HepG2 (cell line): ENCODE data around the gene GLG1. TPM values are rescaled to one million over a fixed set of nuclear protein-coding genes. Genes with fewer than 3 reads are reported as not detected.

Experiments used
- ATAC-seq: fragments of 200-7000 bp; cut with Tn5 transposase; 3 replicates; pipeline ENCODE4 v1.9.1; 2020; ENCODE audit warnings: mild to moderate bottlenecking, moderate library complexity
- BruUV-seq: library from RNA; stranded (reverse); fragments of 400-500 nt; replicated peaks from 2 replicates; lab custom pipeline; 2021; lab: Mats Ljungman, UMichigan
- CTCF ChIA-PET: fragments of 300-600 bp; formaldehyde crosslinking; extraction: SDS; loops from one replicate; lab custom pipeline; 2021; ENCODE audit warnings: low total read pairs, inconsistent platforms, low intra/inter-chr PET ratio; lab: Yijun Ruan, JAX
- POLR2A ChIA-PET: fragments of 350-600 bp; sonication (Branson Sonifier 250); formaldehyde crosslinking; loops from one replicate; lab custom pipeline; 2020; ENCODE audit warnings: antibody characterized with exemption, inconsistent platforms; lab: Yijun Ruan, JAX
- DNase-seq: peaks from one replicate; pipeline ENCODE4 v3.0.0-alpha.2; 2015; ENCODE audit warnings: low spot score
- FAIRE-seq: peaks from 3 replicates; lab custom pipeline; 2011; peaks lifted over from hg19 to GRCh38; lab: Jason Lieb, UNC
- H2AFZ ChIP-seq: one replicate; pipeline ENCODE4 v1.6.1; 2011; ENCODE audit warnings: low read length, inconsistent platforms
- H3K27ac ChIP-seq: fragments of 300-600 bp; 3 replicates; pipeline ENCODE4 v1.8.0; 2011; ENCODE audit warnings: mixed run types, mild to moderate bottlenecking, mixed read lengths, low read length, inconsistent platforms; ENCODE audit not compliant: insufficient read depth; ENCODE audit errors: extremely low read length
- H3K27me3 ChIP-seq, 2 experiments: fragments of 200-600 bp in 1 of 2; 2 replicates in 1 of 2; 3 replicates in 1 of 2; pipeline versions ENCODE4 v1.6.0 to v1.8.0; 2011; ENCODE audit warnings: low read length in 2 of 2, mild to moderate bottlenecking in 2 of 2, moderate library complexity in 2 of 2, inconsistent platforms in 1 of 2; ENCODE audit not compliant: insufficient read depth in 2 of 2, control insufficient read depth in 1 of 2
- H3K36me3 ChIP-seq, 2 experiments: fragments of 200-600 bp in 1 of 2; replicated peaks in 1 of 2; 2 replicates in 1 of 2; 3 replicates in 1 of 2; pipeline versions ENCODE4 v1.5.1 to v1.8.0; 2011; ENCODE audit warnings: low read length in 2 of 2, inconsistent platforms in 1 of 2; ENCODE audit not compliant: insufficient read depth in 2 of 2, control insufficient read depth in 1 of 2
- H3K4me1 ChIP-seq: 2 replicates; pipeline ENCODE4 v1.5.1; 2012; ENCODE audit warnings: low read length, inconsistent platforms; ENCODE audit not compliant: insufficient read depth
- H3K4me2 ChIP-seq: 2 replicates; pipeline ENCODE4 v1.6.0; 2011; ENCODE audit warnings: low read depth, low read length, inconsistent platforms
- H3K4me3 ChIP-seq, 3 experiments: fragments of 200-600 bp in 1 of 3; sonication (generic), shearing (Covaris generic) in 1 of 3; replicated peaks in 1 of 3; 2 replicates each; pipeline ENCODE4 v1.5.1; 2011 to 2016; ENCODE audit warnings: low read length in 3 of 3, inconsistent platforms in 2 of 3, low read depth in 2 of 3, mild to moderate bottlenecking in 2 of 3, control low read depth in 1 of 3, mixed read lengths in 1 of 3; ENCODE audit not compliant: insufficient read depth in 1 of 3
- H3K79me2 ChIP-seq: one replicate; pipeline ENCODE4 v1.6.1; 2011; ENCODE audit warnings: low read length, inconsistent platforms; ENCODE audit not compliant: insufficient read depth
- H3K9ac ChIP-seq: 2 replicates; pipeline ENCODE4 v1.6.0; 2011; ENCODE audit warnings: mild to moderate bottlenecking, low read depth, low read length, inconsistent platforms; ENCODE audit not compliant: insufficient read depth
- H3K9me3 ChIP-seq: 2 replicates; pipeline ENCODE4 v1.5.1; 2012; ENCODE audit warnings: mild to moderate bottlenecking, low read length
- H4K20me1 ChIP-seq: 2 replicates; pipeline ENCODE4 v1.6.0; 2011; ENCODE audit warnings: inconsistent platforms, mild to moderate bottlenecking, low read length, moderate library complexity; ENCODE audit not compliant: insufficient read depth
- YY1 ChIP-seq: IDR thresholded peaks from 2 replicates; pipeline ENCODE4 v1.6.1; 2011; ENCODE audit warnings: low read length, low read depth, moderate library complexity, mild to moderate bottlenecking; ENCODE audit not compliant: insufficient read depth, insufficient replicate concordance
- ZFP1 ChIP-seq: IDR thresholded peaks from 2 replicates; pipeline ENCODE4 v1.6.1; 2016
- ZNF136 ChIP-seq: sonication (generic); formaldehyde crosslinking; IDR thresholded peaks from 2 replicates; pipeline ENCODE4 v1.8.1; 2022; ENCODE audit warnings: low read depth, mild to moderate bottlenecking, moderate library complexity, missing genetic modification reagents
- ZNF143 ChIP-seq: sonication (generic); formaldehyde crosslinking; IDR thresholded peaks from 2 replicates; pipeline ENCODE4 v1.4.0; 2020; ENCODE audit warnings: missing genetic modification reagents
- ZNF883 ChIP-seq: sonication (generic); formaldehyde crosslinking; IDR thresholded peaks from 2 replicates; pipeline ENCODE4 v1.5.1; 2020; ENCODE audit warnings: mild to moderate bottlenecking, missing genetic modification reagents; ENCODE audit errors: not compliant biosample characterization
- ZSCAN9 ChIP-seq: IDR thresholded peaks from 2 replicates; pipeline ENCODE4 v1.6.1; 2016; ENCODE audit warnings: borderline replicate concordance
- WGBS: methylation state at CpG from one replicate; pipeline ENCODE4 v1.1.6; 2017; ENCODE audit warnings: low lambda C conversion rate; 5-methylcytosine and 5-hydroxymethylcytosine counted together
- in situ Hi-C: cut with HindIII; loops from 2 replicates; pipeline ENCODE4 v1.10.0; 2017; ENCODE audit warnings: low pct_unique_long_range_greater_than_20kb; ENCODE audit not compliant: extremely low pct_ligation_motif_present
- intact Hi-C: fragments of 100-400 bp; cut with micrococcal nuclease; formaldehyde crosslinking; loops from one replicate; pipeline ENCODE4 v1.10.0; 2022; ENCODE audit not compliant: unreplicated experiment
- polyA plus RNA-seq, 8 experiments: library from polyadenylated mRNA; depleted of rRNA in 3 of 8; stranded (reverse) in 7 of 8; unstranded in 1 of 8; fragments of >200 nt; fragmentation: Illumina TruSeq in 4 of 8; extraction: Trizol in 4 of 8; gene quantifications; 2 replicates each; pipeline versions ENCODE4 v1.2.1 to v1.2.3, GENCODE V29; 2011 to 2016; ENCODE audit warnings: low read depth in 4 of 8, missing spikeins in 1 of 8, mixed read lengths in 1 of 8; ENCODE audit not compliant: insufficient read depth in 1 of 8
- total RNA-seq, 5 experiments: library from RNA; depleted of rRNA; stranded (reverse); fragments of >200 nt; fragmentation: Illumina TruSeq; extraction: Trizol; gene quantifications; 2 replicates each; pipeline ENCODE4 v1.2.3, GENCODE V29; 2016; ENCODE audit warnings: low read depth in 1 of 5
- TF ChIP-seq, protein P1 (sequence below): sonication (generic); formaldehyde crosslinking; IDR thresholded peaks from 2 replicates; pipeline ENCODE4 v1.4.0; 2020; ENCODE audit warnings: mild to moderate bottlenecking, missing genetic modification reagents, borderline replicate concordance
- TF ChIP-seq, protein P2 (sequence below): sonication (generic); formaldehyde crosslinking; IDR thresholded peaks from 2 replicates; pipeline ENCODE4 v1.4.0; 2020; ENCODE audit warnings: low read depth, mild to moderate bottlenecking, missing genetic modification reagents
- TF ChIP-seq, protein P3 (sequence below), 2 experiments: sonication (generic) in 1 of 2; formaldehyde crosslinking in 1 of 2; IDR thresholded peaks; 2 replicates each; pipeline versions ENCODE4 v1.4.0 to v1.6.1; 2016 to 2020; ENCODE audit warnings: borderline replicate concordance in 1 of 2, low read depth in 1 of 2, mild to moderate bottlenecking in 1 of 2, missing genetic modification reagents in 1 of 2
- TF ChIP-seq, protein P4 (sequence below): sonication (generic); formaldehyde crosslinking; IDR thresholded peaks from 2 replicates; pipeline ENCODE4 v1.5.1; 2020; ENCODE audit warnings: missing genetic modification reagents, mild to moderate bottlenecking, borderline replicate concordance

Gene GLG1
- total and polyA plus RNA-seq, 2 of the 13 experiments (the other 11 are each of a cell fraction or from before 2014, with no cell fraction given), result 87.7 to 141 TPM

DNA sequence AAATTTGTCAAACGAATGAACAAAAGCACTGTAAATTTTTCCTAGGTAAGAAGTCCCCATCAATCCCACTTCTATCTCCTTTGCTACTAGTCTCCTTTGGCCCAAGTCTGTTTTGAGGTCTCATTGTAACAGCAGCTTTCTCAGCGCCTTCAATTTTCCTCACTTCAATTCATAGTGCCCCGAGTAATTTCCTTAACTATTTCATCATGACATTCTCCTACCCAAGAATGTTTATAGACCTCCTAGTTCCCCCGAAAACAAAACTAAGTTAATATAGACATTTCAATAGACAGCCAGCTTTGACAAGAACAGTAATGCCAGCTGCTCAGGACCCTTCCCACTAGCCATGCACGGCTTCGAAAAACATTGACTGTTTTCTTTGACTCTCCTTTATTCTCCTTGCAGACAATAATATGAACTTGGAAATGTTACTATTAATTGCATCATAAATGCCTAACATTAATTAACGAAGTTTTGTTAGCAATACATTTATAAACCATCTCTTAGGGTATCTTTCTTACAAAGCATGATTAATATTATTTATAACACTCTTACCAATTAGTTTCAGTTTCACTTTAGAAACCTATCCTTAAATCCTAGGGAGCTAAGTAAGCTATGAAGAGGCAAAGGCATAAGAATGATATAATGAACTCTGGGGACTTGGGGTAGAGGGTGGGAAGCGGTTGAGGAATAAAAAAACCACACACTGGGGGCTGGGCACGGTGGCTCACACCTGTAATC, 22.8 kb downstream of the GLG1 start:
- Histone ChIP-seq H3K79me2 (peaks cover 87% of the 10 kb centered on the region), H3K27ac (no peak overlapping the region), H3K4me2 (no peak overlapping the region), H3K36me3 (peaks cover 0 to 8% of the 10 kb centered on the region in 2 experiments; a peak in 1 of 5 replicates), H3K9me3 (no peaks in the 10 kb centered on the region), H3K4me1 (peaks cover 21% of the 10 kb centered on the region), H4K20me1 (no peaks in the 10 kb centered on the region), H3K9ac (no peak overlapping the region), H2AFZ (no peak overlapping the region), H3K4me3 (no peak overlapping the region), H3K27me3 (no peaks in the 10 kb centered on the region)
- WGBS, result 94% methylated on average over 9 of the region's 9 CpGs
- DNase-seq (no peak), FAIRE-seq (no peak), ATAC-seq (no peak)
- no TSS peak for BruUV-seq
- in situ Hi-C loops (no loop called here), intact Hi-C loops (no loop called here)
- CTCF ChIA-PET, result no interaction called here
- POLR2A ChIA-PET, result interaction anchor here (5.4 kb wide), 1 partner anchor 23 kb away, joined by 26 read pairs; the partner anchor contains the start of gene GLG1
- TF ChIP-seq ZNF143 (no peak), ZSCAN9 (CRISPR knock-in tag) (no peak), ZNF136 (CRISPR knock-in tag) (no peak), ZFP1 (CRISPR knock-in tag) (no peak), YY1 (no peak), ZNF883 (CRISPR knock-in tag) (no peak)
- TF ChIP-seq, protein P1, sequence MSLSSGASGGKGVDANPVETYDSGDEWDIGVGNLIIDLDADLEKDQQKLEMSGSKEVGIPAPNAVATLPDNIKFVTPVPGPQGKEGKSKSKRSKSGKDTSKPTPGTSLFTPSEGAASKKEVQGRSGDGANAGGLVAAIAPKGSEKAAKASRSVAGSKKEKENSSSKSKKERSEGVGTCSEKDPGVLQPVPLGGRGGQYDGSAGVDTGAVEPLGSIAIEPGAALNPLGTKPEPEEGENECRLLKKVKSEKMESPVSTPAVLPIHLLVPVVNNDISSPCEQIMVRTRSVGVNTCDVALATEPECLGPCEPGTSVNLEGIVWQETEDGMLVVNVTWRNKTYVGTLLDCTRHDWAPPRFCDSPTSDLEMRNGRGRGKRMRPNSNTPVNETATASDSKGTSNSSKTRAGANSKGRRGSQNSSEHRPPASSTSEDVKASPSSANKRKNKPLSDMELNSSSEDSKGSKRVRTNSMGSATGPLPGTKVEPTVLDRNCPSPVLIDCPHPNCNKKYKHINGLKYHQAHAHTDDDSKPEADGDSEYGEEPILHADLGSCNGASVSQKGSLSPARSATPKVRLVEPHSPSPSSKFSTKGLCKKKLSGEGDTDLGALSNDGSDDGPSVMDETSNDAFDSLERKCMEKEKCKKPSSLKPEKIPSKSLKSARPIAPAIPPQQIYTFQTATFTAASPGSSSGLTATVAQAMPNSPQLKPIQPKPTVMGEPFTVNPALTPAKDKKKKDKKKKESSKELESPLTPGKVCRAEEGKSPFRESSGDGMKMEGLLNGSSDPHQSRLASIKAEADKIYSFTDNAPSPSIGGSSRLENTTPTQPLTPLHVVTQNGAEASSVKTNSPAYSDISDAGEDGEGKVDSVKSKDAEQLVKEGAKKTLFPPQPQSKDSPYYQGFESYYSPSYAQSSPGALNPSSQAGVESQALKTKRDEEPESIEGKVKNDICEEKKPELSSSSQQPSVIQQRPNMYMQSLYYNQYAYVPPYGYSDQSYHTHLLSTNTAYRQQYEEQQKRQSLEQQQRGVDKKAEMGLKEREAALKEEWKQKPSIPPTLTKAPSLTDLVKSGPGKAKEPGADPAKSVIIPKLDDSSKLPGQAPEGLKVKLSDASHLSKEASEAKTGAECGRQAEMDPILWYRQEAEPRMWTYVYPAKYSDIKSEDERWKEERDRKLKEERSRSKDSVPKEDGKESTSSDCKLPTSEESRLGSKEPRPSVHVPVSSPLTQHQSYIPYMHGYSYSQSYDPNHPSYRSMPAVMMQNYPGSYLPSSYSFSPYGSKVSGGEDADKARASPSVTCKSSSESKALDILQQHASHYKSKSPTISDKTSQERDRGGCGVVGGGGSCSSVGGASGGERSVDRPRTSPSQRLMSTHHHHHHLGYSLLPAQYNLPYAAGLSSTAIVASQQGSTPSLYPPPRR (CRISPR knock-in tag), result 0 out of 2 replicates have a peak, but pooled peaks have one; percentile 20
- TF ChIP-seq, protein P2, sequence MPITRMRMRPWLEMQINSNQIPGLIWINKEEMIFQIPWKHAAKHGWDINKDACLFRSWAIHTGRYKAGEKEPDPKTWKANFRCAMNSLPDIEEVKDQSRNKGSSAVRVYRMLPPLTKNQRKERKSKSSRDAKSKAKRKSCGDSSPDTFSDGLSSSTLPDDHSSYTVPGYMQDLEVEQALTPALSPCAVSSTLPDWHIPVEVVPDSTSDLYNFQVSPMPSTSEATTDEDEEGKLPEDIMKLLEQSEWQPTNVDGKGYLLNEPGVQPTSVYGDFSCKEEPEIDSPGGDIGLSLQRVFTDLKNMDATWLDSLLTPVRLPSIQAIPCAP (CRISPR knock-in tag), result 0 out of 2 replicates have a peak, but pooled peaks have one; percentile 40
- TF ChIP-seq, protein P3, sequence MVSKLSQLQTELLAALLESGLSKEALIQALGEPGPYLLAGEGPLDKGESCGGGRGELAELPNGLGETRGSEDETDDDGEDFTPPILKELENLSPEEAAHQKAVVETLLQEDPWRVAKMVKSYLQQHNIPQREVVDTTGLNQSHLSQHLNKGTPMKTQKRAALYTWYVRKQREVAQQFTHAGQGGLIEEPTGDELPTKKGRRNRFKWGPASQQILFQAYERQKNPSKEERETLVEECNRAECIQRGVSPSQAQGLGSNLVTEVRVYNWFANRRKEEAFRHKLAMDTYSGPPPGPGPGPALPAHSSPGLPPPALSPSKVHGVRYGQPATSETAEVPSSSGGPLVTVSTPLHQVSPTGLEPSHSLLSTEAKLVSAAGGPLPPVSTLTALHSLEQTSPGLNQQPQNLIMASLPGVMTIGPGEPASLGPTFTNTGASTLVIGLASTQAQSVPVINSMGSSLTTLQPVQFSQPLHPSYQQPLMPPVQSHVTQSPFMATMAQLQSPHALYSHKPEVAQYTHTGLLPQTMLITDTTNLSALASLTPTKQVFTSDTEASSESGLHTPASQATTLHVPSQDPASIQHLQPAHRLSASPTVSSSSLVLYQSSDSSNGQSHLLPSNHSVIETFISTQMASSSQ (IDR thresholded peaks at IDR 0.05; ENCODE audit: low read depth), result no peak
- TF ChIP-seq, protein P3 (CRISPR knock-in tag; IDR thresholded peaks at IDR 0.05; ENCODE audit: borderline replicate concordance), result no peak
- TF ChIP-seq, protein P4, sequence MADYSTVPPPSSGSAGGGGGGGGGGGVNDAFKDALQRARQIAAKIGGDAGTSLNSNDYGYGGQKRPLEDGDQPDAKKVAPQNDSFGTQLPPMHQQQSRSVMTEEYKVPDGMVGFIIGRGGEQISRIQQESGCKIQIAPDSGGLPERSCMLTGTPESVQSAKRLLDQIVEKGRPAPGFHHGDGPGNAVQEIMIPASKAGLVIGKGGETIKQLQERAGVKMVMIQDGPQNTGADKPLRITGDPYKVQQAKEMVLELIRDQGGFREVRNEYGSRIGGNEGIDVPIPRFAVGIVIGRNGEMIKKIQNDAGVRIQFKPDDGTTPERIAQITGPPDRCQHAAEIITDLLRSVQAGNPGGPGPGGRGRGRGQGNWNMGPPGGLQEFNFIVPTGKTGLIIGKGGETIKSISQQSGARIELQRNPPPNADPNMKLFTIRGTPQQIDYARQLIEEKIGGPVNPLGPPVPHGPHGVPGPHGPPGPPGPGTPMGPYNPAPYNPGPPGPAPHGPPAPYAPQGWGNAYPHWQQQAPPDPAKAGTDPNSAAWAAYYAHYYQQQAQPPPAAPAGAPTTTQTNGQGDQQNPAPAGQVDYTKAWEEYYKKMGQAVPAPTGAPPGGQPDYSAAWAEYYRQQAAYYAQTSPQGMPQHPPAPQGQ (CRISPR knock-in tag), result no peak
